Measurements from ENCODE around the gene S100A8. TPM values are rescaled to one million over a fixed set of nuclear protein-coding genes. Genes with fewer than 3 reads are reported as not detected.
A peak's percentile ranks its signal among the peaks of the same experiment; 100 is the strongest.

Gene S100A8
- total RNA-seq, 4 donors from 2014 or later = 2.4 to 118 (median 10.6) TPM

- no peak for TF ChIP-seq POLR2A (IDR thresholded peaks at IDR 0.05)
- TF ChIP-seq, protein P1, sequence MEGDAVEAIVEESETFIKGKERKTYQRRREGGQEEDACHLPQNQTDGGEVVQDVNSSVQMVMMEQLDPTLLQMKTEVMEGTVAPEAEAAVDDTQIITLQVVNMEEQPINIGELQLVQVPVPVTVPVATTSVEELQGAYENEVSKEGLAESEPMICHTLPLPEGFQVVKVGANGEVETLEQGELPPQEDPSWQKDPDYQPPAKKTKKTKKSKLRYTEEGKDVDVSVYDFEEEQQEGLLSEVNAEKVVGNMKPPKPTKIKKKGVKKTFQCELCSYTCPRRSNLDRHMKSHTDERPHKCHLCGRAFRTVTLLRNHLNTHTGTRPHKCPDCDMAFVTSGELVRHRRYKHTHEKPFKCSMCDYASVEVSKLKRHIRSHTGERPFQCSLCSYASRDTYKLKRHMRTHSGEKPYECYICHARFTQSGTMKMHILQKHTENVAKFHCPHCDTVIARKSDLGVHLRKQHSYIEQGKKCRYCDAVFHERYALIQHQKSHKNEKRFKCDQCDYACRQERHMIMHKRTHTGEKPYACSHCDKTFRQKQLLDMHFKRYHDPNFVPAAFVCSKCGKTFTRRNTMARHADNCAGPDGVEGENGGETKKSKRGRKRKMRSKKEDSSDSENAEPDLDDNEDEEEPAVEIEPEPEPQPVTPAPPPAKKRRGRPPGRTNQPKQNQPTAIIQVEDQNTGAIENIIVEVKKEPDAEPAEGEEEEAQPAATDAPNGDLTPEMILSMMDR (IDR thresholded peaks at IDR 0.05) = no peak
- TF ChIP-seq EP300 (IDR thresholded peaks at IDR 0.05) = no peak
- Histone ChIP-seq H3K4me1 (no peaks in the 10 kb centered on the region), H3K36me3 (no peaks in the 10 kb centered on the region), H3K4me3 (no peak overlapping the region), H3K9me3 (no peaks in the 10 kb centered on the region), H3K27ac (no peak overlapping the region), H3K27me3 (peaks cover 0 to 67% of the 10 kb centered on the region in 2 donors)
- DNase-seq (ENCODE audit: low spot score in 2 of 2) = no peak
- 59 to 64% methylated on average over 6 of the region's 6 CpGs for WGBS, 2 donors
Measured at GRCh38 chr1:153346077-153346723, 44.7 kb downstream of the S100A8 start.

- Histone ChIP-seq H3K4me3 (no peak overlapping the region), H3K4me1 (no peaks in the 10 kb centered on the region), H3K9me3 (no peaks in the 10 kb centered on the region), H3K36me3 (no peaks in the 10 kb centered on the region), H3K27ac (no peak overlapping the region), H3K27me3 (peaks cover 0 to 65% of the 10 kb centered on the region in 2 donors)
- no peak for TF ChIP-seq EP300 (IDR thresholded peaks at IDR 0.05)
- TF ChIP-seq POLR2A (IDR thresholded peaks at IDR 0.05) = no peak
- TF ChIP-seq, protein P1 (IDR thresholded peaks at IDR 0.05) = no peak
- no peak for DNase-seq (ENCODE audit: low spot score in 2 of 2)
- 76 to 77% methylated on average over 14 of the region's 14 CpGs for WGBS, 2 donors
Measured at GRCh38 chr1:153345187-153346076, 45.4 kb downstream of the S100A8 start.

DNA sequence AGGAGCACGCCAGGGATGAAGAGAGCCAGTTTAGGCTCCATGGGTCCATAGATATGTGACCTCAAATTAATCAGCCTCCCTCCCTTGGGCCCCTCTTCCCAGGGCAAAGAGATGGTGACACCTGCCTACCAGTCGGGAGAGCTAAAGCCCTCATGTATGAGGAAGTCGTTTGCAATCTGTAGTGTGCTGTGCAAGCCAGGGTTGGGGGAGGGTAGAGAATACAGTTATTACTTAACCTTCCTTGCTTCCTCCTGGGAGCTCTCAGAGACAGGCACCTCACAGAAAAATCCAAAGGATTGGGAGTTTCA, 46.2 kb downstream of the S100A8 start:
- H3K27ac ChIP-seq = no peak overlapping the region
- H3K36me3 ChIP-seq = no peaks in the 10 kb centered on the region
- H3K4me1 ChIP-seq = no peaks in the 10 kb centered on the region
- no peaks in the 10 kb centered on the region for H3K9me3 ChIP-seq
- H3K4me3 ChIP-seq = no peak overlapping the region
- peaks cover 0 to 58% of the 10 kb centered on the region in 2 donors for H3K27me3 ChIP-seq
- 38 to 41% methylated on average over 3 of the region's 3 CpGs for WGBS, 2 donors
- DNase-seq (ENCODE audit: low spot score in 2 of 2) = peak in 1 of 2 donors; percentile 3
- TF ChIP-seq EP300 (IDR thresholded peaks at IDR 0.05) (no peak), POLR2A (IDR thresholded peaks at IDR 0.05) (no peak)
- TF ChIP-seq, protein P1 (IDR thresholded peaks at IDR 0.05) = no peak

- no peak overlapping the region for H3K4me3 ChIP-seq
- H3K4me1 ChIP-seq = no peaks in the 10 kb centered on the region
- no peak for DNase-seq (ENCODE audit: low spot score in 2 of 2)
- no peaks in the 10 kb centered on the region for H3K9me3 ChIP-seq
- H3K27me3 ChIP-seq = peaks cover 0 to 52% of the 10 kb centered on the region in 2 donors
- 60 to 62% methylated on average over 9 of the region's 9 CpGs for WGBS, 2 donors
- no peak overlapping the region for H3K27ac ChIP-seq
- TF ChIP-seq POLR2A (IDR thresholded peaks at IDR 0.05) = no peak
- TF ChIP-seq, protein P1 (IDR thresholded peaks at IDR 0.05) = no peak
- no peak for TF ChIP-seq EP300 (IDR thresholded peaks at IDR 0.05)
- H3K36me3 ChIP-seq = no peaks in the 10 kb centered on the region
Measured at GRCh38 chr1:153343811-153344717, 46.8 kb downstream of the S100A8 start.
